Activated CD8-positive, alpha-beta memory T cell treated with anti-CD3 and anti-CD28 coated beads, Interleukin-2, amount 50 U/mL, for 1 hour (primary cell): Measurements from ENCODE around the gene BLTP2.
"Not testable (repeated sequence)": the region's sequence is repeated elsewhere in the genome, so short reads cannot be mapped to it uniquely, and the experiment has no call there.

Source experiments
- DNase-seq: peaks from one replicate; pipeline ENCODE4 v3.0.0-alpha.2; 2020; ENCODE audit errors: extremely low read depth

BLTP2 gene

GRCh38 chr17:28646039-28646754 lies 1.2 kb upstream of the BLTP2 start:
- no peak for DNase-seq

- no peak for DNase-seq
Measured at GRCh38 chr17:28645576-28645939, 600 bp upstream of the BLTP2 start.

- DNase-seq, result no peak
Measured at GRCh38 chr17:28643983-28644786, 773 bp downstream of the BLTP2 start.

GRCh38 chr17:28641579-28641978 lies 3.4 kb downstream of the BLTP2 start:
- DNase-seq, result no peak

- no peak for DNase-seq
Measured at GRCh38 chr17:28635506-28635905, 9.5 kb downstream of the BLTP2 start.

- no peak for DNase-seq
Measured at GRCh38 chr17:28634206-28634865, 10.6 kb downstream of the BLTP2 start.

GRCh38 chr17:28626818-28627217 lies 18.1 kb downstream of the BLTP2 start:
- DNase-seq, result no peak

GRCh38 chr17:28624148-28624547 lies 20.8 kb downstream of the BLTP2 start:
- no peak for DNase-seq

- DNase-seq, result no peak
Measured at GRCh38 chr17:28623696-28624095, 21.3 kb downstream of the BLTP2 start.

GRCh38 chr17:28622186-28622585 lies 22.8 kb downstream of the BLTP2 start:
- DNase-seq, result no peak

GRCh38 chr17:28620010-28620409 lies 24.9 kb downstream of the BLTP2 start:
- DNase-seq, result no peak

- DNase-seq, result no peak
Measured at GRCh38 chr17:28618464-28618863, 26.5 kb downstream of the BLTP2 start.

GRCh38 chr17:28616281-28616680 lies 28.7 kb downstream of the BLTP2 start:
- DNase-seq, result no peak

- no peak for DNase-seq
Measured at GRCh38 chr17:28615260-28615940, 29.6 kb downstream of the BLTP2 start.

GRCh38 chr17:28613931-28614381 lies 31.0 kb downstream of the BLTP2 start, which contains the start of gene RSKR:
Gene RSKR, minus strand, starts transcription at chr17:28614185. Its CDS starts 24 bp downstream, at chr17:28614161.
- DNase-seq, result no peak

- no peak for DNase-seq
Measured at GRCh38 chr17:28612936-28613872, 31.8 kb downstream of the BLTP2 start.

- DNase-seq, result no peak
Measured at GRCh38 chr17:28612531-28612930, 32.4 kb downstream of the BLTP2 start.

GRCh38 chr17:28610376-28610775 lies 34.6 kb downstream of the BLTP2 start:
- no peak for DNase-seq

- DNase-seq, result not testable (repeated sequence)
Measured at GRCh38 chr17:28604031-28604430, 40.9 kb downstream of the BLTP2 start.

GRCh38 chr17:28599311-28600184 lies 45.4 kb downstream of the BLTP2 start:
- peak; percentile 46 for DNase-seq
